ENCODE results near the gene KMT2E.

DNA sequence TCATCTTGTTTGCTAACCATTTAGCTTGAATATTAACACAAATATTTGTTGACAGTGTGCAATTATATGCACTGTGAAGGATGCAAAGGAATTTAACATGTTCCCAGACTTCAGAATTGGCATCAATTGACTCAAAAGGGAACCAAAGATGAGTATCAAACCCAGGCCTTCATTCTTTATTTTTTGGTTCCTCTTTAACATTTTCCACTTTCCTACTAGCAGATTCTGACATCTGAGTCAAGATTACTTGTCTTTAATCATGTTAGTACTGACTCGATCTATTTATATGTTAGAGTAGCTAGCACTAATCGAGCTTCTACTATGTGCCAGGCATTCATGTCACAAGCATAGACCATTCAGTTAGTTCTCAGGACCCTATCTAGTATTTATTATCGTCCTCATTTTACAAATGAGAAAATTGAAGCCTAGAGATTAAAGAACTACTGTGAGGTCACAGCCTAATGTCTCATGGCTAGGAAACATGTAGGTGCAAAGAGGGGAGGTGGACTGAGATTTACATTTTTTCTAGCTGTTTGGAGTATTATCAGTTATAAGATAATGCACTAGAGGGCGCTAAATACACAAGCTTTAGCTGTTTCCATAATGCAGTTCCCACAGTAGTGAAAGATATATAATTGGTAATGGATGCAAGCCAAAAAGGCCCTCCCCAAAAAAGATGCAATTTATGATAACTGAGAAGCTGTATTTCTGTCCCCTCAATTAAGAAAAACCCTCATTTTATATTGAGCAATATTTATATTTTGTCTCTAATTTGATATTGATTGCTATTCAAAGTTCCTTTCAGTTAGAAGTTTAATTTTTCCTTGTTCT, 32.9 kb upstream of the KMT2E start:
- no peak for TF ChIP-seq POLR2A (IDR thresholded peaks at IDR 0.05)
- TF ChIP-seq, protein P1, sequence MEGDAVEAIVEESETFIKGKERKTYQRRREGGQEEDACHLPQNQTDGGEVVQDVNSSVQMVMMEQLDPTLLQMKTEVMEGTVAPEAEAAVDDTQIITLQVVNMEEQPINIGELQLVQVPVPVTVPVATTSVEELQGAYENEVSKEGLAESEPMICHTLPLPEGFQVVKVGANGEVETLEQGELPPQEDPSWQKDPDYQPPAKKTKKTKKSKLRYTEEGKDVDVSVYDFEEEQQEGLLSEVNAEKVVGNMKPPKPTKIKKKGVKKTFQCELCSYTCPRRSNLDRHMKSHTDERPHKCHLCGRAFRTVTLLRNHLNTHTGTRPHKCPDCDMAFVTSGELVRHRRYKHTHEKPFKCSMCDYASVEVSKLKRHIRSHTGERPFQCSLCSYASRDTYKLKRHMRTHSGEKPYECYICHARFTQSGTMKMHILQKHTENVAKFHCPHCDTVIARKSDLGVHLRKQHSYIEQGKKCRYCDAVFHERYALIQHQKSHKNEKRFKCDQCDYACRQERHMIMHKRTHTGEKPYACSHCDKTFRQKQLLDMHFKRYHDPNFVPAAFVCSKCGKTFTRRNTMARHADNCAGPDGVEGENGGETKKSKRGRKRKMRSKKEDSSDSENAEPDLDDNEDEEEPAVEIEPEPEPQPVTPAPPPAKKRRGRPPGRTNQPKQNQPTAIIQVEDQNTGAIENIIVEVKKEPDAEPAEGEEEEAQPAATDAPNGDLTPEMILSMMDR (IDR thresholded peaks at IDR 0.05) = peak; percentile 67 to 86 (median 76)
